Esophagus muscularis mucosa (tissue), 4 donors: Measurements from ENCODE around the gene FAM83F. TPM values are rescaled to one million over a fixed set of nuclear protein-coding genes. Genes with fewer than 3 reads are reported as not detected.

Experiments
- DNase-seq: peaks from one replicate; pipeline ENCODE4 v3.0.0-alpha.2; 2017; ENCODE audit errors: extremely low spot score
- H3K27ac ChIP-seq, 4 donors: fragments of 200-600 bp; sonication (generic); replicated peaks in 1 of 4; 1 replicate in 3 of 4; 2 replicates in 1 of 4; pipeline ENCODE4 v1.5.1; 2016 to 2019; ENCODE audit warnings: mild to moderate bottlenecking in 1 of 4
- H3K27me3 ChIP-seq, 4 donors: fragments of 200-600 bp; sonication (generic); one replicate each; pipeline versions ENCODE4 v1.5.1 to v1.6.0; 2016 to 2019
- H3K36me3 ChIP-seq, 4 donors: fragments of 200-600 bp; sonication (generic); one replicate each; pipeline ENCODE4 v1.5.1; 2016 to 2019
- H3K4me1 ChIP-seq, 4 donors: fragments of 200-600 bp; sonication (generic); one replicate each; pipeline ENCODE4 v1.5.1; 2016 to 2019
- H3K4me3 ChIP-seq, 4 donors: fragments of 200-600 bp; sonication (generic); 1 replicate in 2 of 4; 2 replicates in 2 of 4; pipeline ENCODE4 v1.5.1; 2016 to 2019; ENCODE audit warnings: mild to moderate bottlenecking in 4 of 4, moderate library complexity in 1 of 4
- H3K9me3 ChIP-seq, 4 donors: fragments of 200-600 bp; sonication (generic); 1 replicate in 3 of 4; 2 replicates in 1 of 4; pipeline ENCODE4 v1.5.1; 2016 to 2019
- CTCF ChIP-seq, 3 experiments: fragments of 200-600 bp in 2 of 3; fragments of 450-650 bp in 1 of 3; sonication (generic) in 2 of 3; IDR thresholded peaks; one replicate each; pipeline ENCODE4 v1.5.1; 2017 to 2019; ENCODE audit warnings: antibody characterized with exemption in 3 of 3, mild to moderate bottlenecking in 2 of 3, moderate library complexity in 1 of 3
- EP300 ChIP-seq: sonication (generic); formaldehyde crosslinking; IDR thresholded peaks from one replicate; pipeline ENCODE4 v1.6.1; 2017; ENCODE audit warnings: antibody characterized with exemption
- POLR2A ChIP-seq: fragments of 450-650 bp; IDR thresholded peaks from one replicate; pipeline ENCODE4 v1.6.1; 2017; ENCODE audit warnings: antibody characterized with exemption, moderate library complexity, mild to moderate bottlenecking, low read depth
- POLR2AphosphoS5 ChIP-seq, 2 donors: sonication (generic); formaldehyde crosslinking; IDR thresholded peaks; one replicate each; pipeline ENCODE4 v1.6.1; 2017; ENCODE audit warnings: antibody characterized with exemption in 2 of 2
- WGBS: methylation state at CpG from one replicate; pipeline ENCODE4 v1.1.5; 2018; 5-methylcytosine and 5-hydroxymethylcytosine counted together
- intact Hi-C: fragments of 100-400 bp; cut with DNase I; formaldehyde crosslinking; loops from one replicate; pipeline ENCODE4 v1.15.1; 2023
- total RNA-seq, 4 donors: library from RNA; depleted of rRNA; stranded (reverse); fragments of >200 nt; gene quantifications; one replicate each; pipeline versions ENCODE4 v1.1.0 to v1.2.1, GENCODE V29; 2016

FAM83F gene
- total RNA-seq, 4 donors from 2014 or later, result 0.19 to 0.66 (median 0.41) TPM

DNA sequence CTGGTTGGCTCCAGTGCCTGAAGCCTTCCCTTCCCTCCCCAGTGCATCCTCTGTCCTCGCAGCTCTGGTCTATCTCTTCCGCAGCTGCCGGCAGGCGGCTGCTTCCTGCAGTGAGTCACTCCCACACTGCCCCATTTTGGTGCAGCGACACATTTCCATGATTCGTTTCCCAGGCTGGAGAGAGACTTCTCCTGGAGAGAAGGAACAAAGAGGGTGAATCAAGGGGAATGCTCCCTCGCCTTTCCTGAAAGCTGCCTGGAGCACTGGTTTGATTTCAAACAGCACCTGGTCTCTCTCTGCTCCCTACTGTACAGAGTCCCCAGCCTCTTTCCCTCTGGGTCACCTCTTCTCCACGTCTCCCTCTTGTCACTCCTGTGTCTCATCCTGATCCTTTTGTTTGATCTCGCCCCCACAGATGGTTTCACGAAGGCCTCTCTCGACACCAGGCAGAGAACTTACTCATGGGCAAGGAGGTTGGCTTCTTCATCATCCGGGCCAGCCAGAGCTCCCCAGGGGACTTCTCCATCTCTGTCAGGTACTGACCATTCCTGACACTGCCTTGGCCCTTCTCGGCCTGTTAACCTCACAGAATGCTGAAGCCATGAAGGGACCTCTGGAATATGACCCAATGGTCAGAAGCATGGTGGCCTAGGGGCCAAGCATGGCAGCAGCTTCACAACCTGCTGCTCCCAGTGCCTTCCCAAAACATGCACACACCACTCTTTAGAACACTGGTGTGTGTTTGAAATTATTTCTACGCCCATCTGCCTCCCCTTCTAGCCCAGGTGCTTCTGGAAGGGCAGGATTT lies 34.9 kb upstream of the FAM83F start, which contains the start of gene TMA7B:
Gene TMA7B, plus strand, starts transcription at position 758 of the 808 bp plus-strand sequence. CDS start 3,978 bp downstream, outside the sequence.
- intact Hi-C loops, result no loop called here
- Histone ChIP-seq H3K9me3 (no peaks in the 10 kb centered on the region), H3K4me3 (no peak within 1 kb of the TSS), H3K27ac (no peak within 1 kb of the TSS), H3K4me1 (peaks cover 4 to 8% (median 6%) of the 10 kb centered on the region in 4 donors), H3K27me3 (peaks cover 0 to 19% (median 0%) of the 10 kb centered on the region in 4 donors), H3K36me3 (no peaks in the 10 kb centered on the region)
- no peak for DNase-seq
- TF ChIP-seq EP300 (no peak), CTCF (IDR thresholded peaks at IDR 0.05) (no peak), POLR2A (no peak), POLR2AphosphoS5 (IDR thresholded peaks at IDR 0.05) (no peak)
- 51% methylated on average over 14 of the region's 14 CpGs for WGBS

- no peaks in the 10 kb centered on the region for H3K9me3 ChIP-seq
- intact Hi-C loops, result no loop called here
- WGBS, result 67% methylated on average over 13 of the region's 13 CpGs
These were observed 33.7 kb upstream of the FAM83F start for GRCh38 chr22:39960791-39961746.

GRCh38 chr22:39962071-39962470 lies 32.7 kb upstream of the FAM83F start:
- peaks cover 0 to 2% (median 0%) of the 10 kb centered on the region in 4 donors for H3K4me1 ChIP-seq
- WGBS, result 95% methylated on average over 9 of the region's 9 CpGs
- no peaks in the 10 kb centered on the region for H3K36me3 ChIP-seq
- no peak overlapping the region for H3K27ac ChIP-seq
- no peak for DNase-seq
- H3K27me3 ChIP-seq, result peaks cover 0 to 23% (median 0%) of the 10 kb centered on the region in 4 donors
- H3K4me3 ChIP-seq, result no peak overlapping the region
- TF ChIP-seq POLR2AphosphoS5 (IDR thresholded peaks at IDR 0.05) (no peak), CTCF (IDR thresholded peaks at IDR 0.05) (no peak), POLR2A (no peak), EP300 (no peak)
- no peaks in the 10 kb centered on the region for H3K9me3 ChIP-seq
- intact Hi-C loops, result no loop called here

More at GRCh38 chr22:39960791-39961746, 33.7 kb upstream of the FAM83F start:
- H3K27ac ChIP-seq, result no peak overlapping the region
- no peaks in the 10 kb centered on the region for H3K4me1 ChIP-seq
- peaks cover 0 to 23% (median 0%) of the 10 kb centered on the region in 4 donors for H3K27me3 ChIP-seq
- DNase-seq, result no peak
- no peak for TF ChIP-seq CTCF (IDR thresholded peaks at IDR 0.05)
- no peak for TF ChIP-seq POLR2A
- no peak for TF ChIP-seq EP300
- no peak for TF ChIP-seq POLR2AphosphoS5 (IDR thresholded peaks at IDR 0.05)
- H3K36me3 ChIP-seq, result no peaks in the 10 kb centered on the region
- no peak overlapping the region for H3K4me3 ChIP-seq

GRCh38 chr22:39965748-39966147 lies 29.0 kb upstream of the FAM83F start:
- peaks cover 12 to 23% (median 18%) of the 10 kb centered on the region in 4 donors for H3K4me1 ChIP-seq
- no peaks in the 10 kb centered on the region for H3K36me3 ChIP-seq
- H3K27me3 ChIP-seq, result peaks cover 0 to 39% (median 0%) of the 10 kb centered on the region in 4 donors
- no peak for TF ChIP-seq CTCF (IDR thresholded peaks at IDR 0.05)
- no peak for TF ChIP-seq POLR2AphosphoS5 (IDR thresholded peaks at IDR 0.05)
- no peak for TF ChIP-seq EP300
- TF ChIP-seq POLR2A, result no peak
- intact Hi-C loops, result no loop called here
- no peak overlapping the region for H3K27ac ChIP-seq
- no peak for DNase-seq
- no peaks in the 10 kb centered on the region for H3K9me3 ChIP-seq
- WGBS, result 87% methylated on average over 5 of the region's 5 CpGs
- no peak overlapping the region for H3K4me3 ChIP-seq
